HEK293 (cell line): ENCODE data around the gene SLC28A1.

ENCODE experiments used
- BCL11B ChIP-seq: fragments of 450-650 bp; formaldehyde crosslinking; IDR thresholded peaks from 2 replicates; pipeline ENCODE4 v1.5.1; 2016; ENCODE audit warnings: low read depth, missing biosample characterization, missing genetic modification characterization
- GFI1B ChIP-seq: fragments of 450-650 bp; formaldehyde crosslinking; IDR thresholded peaks from 2 replicates; pipeline ENCODE4 v1.5.1; 2016; ENCODE audit warnings: missing biosample characterization, missing genetic modification characterization
- IKZF3 ChIP-seq: fragments of 450-650 bp; IDR thresholded peaks from 2 replicates; pipeline ENCODE4 v1.5.0; 2018; ENCODE audit warnings: missing biosample characterization, mild to moderate bottlenecking, missing genetic modification characterization, moderate library complexity
- INSM2 ChIP-seq: fragments of 450-650 bp; formaldehyde crosslinking; IDR thresholded peaks from 2 replicates; pipeline ENCODE4 v1.5.1; 2016; ENCODE audit warnings: missing biosample characterization, missing genetic modification characterization
- KLF1 ChIP-seq: fragments of 450-650 bp; formaldehyde crosslinking; IDR thresholded peaks from 2 replicates; pipeline ENCODE4 v1.5.1; 2016; ENCODE audit warnings: missing biosample characterization, missing genetic modification characterization
- KLF17 ChIP-seq: fragments of 450-650 bp; formaldehyde crosslinking; IDR thresholded peaks from 2 replicates; pipeline ENCODE4 v1.5.1; 2016; ENCODE audit warnings: missing biosample characterization, missing genetic modification characterization
- KLF7 ChIP-seq: fragments of 450-650 bp; formaldehyde crosslinking; IDR thresholded peaks from 2 replicates; pipeline ENCODE4 v1.5.1; 2016; ENCODE audit warnings: missing biosample characterization, missing genetic modification characterization, borderline replicate concordance
- KLF8 ChIP-seq: fragments of 450-650 bp; formaldehyde crosslinking; IDR thresholded peaks from 2 replicates; pipeline ENCODE4 v1.5.1; 2016; ENCODE audit warnings: missing biosample characterization, missing genetic modification characterization
- MZF1 ChIP-seq: fragments of 450-650 bp; formaldehyde crosslinking; IDR thresholded peaks from 2 replicates; pipeline ENCODE4 v1.5.1; 2017; ENCODE audit warnings: missing biosample characterization, missing genetic modification characterization, borderline replicate concordance
- PRDM1 ChIP-seq: fragments of 450-650 bp; formaldehyde crosslinking; IDR thresholded peaks from 2 replicates; pipeline ENCODE4; 2016; ENCODE audit warnings: missing biosample characterization, missing genetic modification characterization
- SP3 ChIP-seq: fragments of 450-650 bp; formaldehyde crosslinking; IDR thresholded peaks from 2 replicates; pipeline ENCODE4 v1.5.1; 2016; ENCODE audit warnings: missing biosample characterization, missing genetic modification characterization
- SP7 ChIP-seq: fragments of 450-650 bp; formaldehyde crosslinking; IDR thresholded peaks from 2 replicates; pipeline ENCODE4 v1.5.1; 2016; ENCODE audit warnings: missing biosample characterization, missing genetic modification characterization
- WT1 ChIP-seq: fragments of 450-650 bp; formaldehyde crosslinking; IDR thresholded peaks from 2 replicates; pipeline ENCODE4 v1.5.1; 2016; ENCODE audit warnings: missing biosample characterization, missing genetic modification characterization
- ZBTB26 ChIP-seq: fragments of 450-650 bp; formaldehyde crosslinking; optimal IDR thresholded peaks from 2 replicates; pipeline ENCODE3; 2016; ENCODE audit warnings: missing biosample characterization, mild to moderate bottlenecking, missing genetic modification characterization
- ZBTB7A ChIP-seq: fragments of 450-650 bp; formaldehyde crosslinking; IDR thresholded peaks from 2 replicates; pipeline ENCODE4 v1.5.1; 2016; ENCODE audit warnings: low read depth, missing biosample characterization, missing genetic modification characterization
- ZEB2 ChIP-seq: fragments of 450-650 bp; formaldehyde crosslinking; IDR thresholded peaks from 2 replicates; pipeline ENCODE4 v1.5.1; 2016; ENCODE audit warnings: missing biosample characterization, missing genetic modification characterization
- ZFP69B ChIP-seq: fragments of 450-650 bp; formaldehyde crosslinking; IDR thresholded peaks from 2 replicates; pipeline ENCODE4 v1.5.1; 2016; ENCODE audit warnings: missing biosample characterization, missing genetic modification characterization
- ZNF157 ChIP-seq: fragments of 450-650 bp; formaldehyde crosslinking; IDR thresholded peaks from 2 replicates; pipeline ENCODE4 v1.5.1; 2016; ENCODE audit warnings: missing biosample characterization, missing genetic modification characterization
- ZNF335 ChIP-seq: fragments of 450-650 bp; formaldehyde crosslinking; conservative IDR thresholded peaks from 2 replicates; pipeline ENCODE4 v1.5.1; 2016; ENCODE audit warnings: missing biosample characterization, missing genetic modification characterization
- ZNF391 ChIP-seq: fragments of 450-650 bp; formaldehyde crosslinking; IDR thresholded peaks from 2 replicates; pipeline ENCODE4 v1.5.1; 2016; ENCODE audit warnings: low read depth, missing biosample characterization, missing genetic modification characterization, borderline replicate concordance
- ZNF571 ChIP-seq: fragments of 450-650 bp; formaldehyde crosslinking; IDR thresholded peaks from 2 replicates; pipeline ENCODE4 v1.5.0; 2017; ENCODE audit warnings: missing biosample characterization, missing genetic modification characterization
- ZNF629 ChIP-seq: fragments of 450-650 bp; formaldehyde crosslinking; IDR thresholded peaks from 2 replicates; pipeline ENCODE4 v1.5.1; 2017; ENCODE audit warnings: missing biosample characterization, missing genetic modification characterization
- ZNF639 ChIP-seq: fragments of 450-650 bp; formaldehyde crosslinking; IDR thresholded peaks from 2 replicates; pipeline ENCODE4 v1.5.1; 2016; ENCODE audit warnings: missing biosample characterization, missing genetic modification characterization
- ZNF660 ChIP-seq: fragments of 450-650 bp; IDR thresholded peaks from 2 replicates; pipeline ENCODE4 v1.5.1; 2018; ENCODE audit warnings: missing biosample characterization, mild to moderate bottlenecking, missing genetic modification characterization
- ZNF701 ChIP-seq: fragments of 450-650 bp; formaldehyde crosslinking; IDR thresholded peaks from 2 replicates; pipeline ENCODE4 v1.5.1; 2016; ENCODE audit warnings: missing biosample characterization, missing genetic modification characterization
- ZNF707 ChIP-seq: fragments of 450-650 bp; formaldehyde crosslinking; IDR thresholded peaks from 2 replicates; pipeline ENCODE4 v1.5.1; 2016; ENCODE audit warnings: missing biosample characterization, missing genetic modification characterization
- TF ChIP-seq, protein P1 (sequence below): fragments of 450-650 bp; formaldehyde crosslinking; IDR thresholded peaks from 2 replicates; pipeline ENCODE4 v1.5.1; 2017; ENCODE audit warnings: missing biosample characterization, missing genetic modification characterization
- TF ChIP-seq, protein P2 (sequence below): fragments of 450-650 bp; formaldehyde crosslinking; IDR thresholded peaks from 2 replicates; pipeline ENCODE4 v1.5.1; 2016; ENCODE audit warnings: missing biosample characterization, missing genetic modification characterization
- TF ChIP-seq, protein P3 (sequence below): fragments of 450-650 bp; formaldehyde crosslinking; IDR thresholded peaks from 2 replicates; pipeline ENCODE4 v1.5.1; 2016; ENCODE audit warnings: missing biosample characterization, missing genetic modification characterization

The SLC28A1 gene

GRCh38 chr15:84992157-84992944, 107.9 kb downstream of the SLC28A1 start (continued):
- TF ChIP-seq ZBTB7A (tag by site-specific recombination) (no peak), PRDM1 (tag by site-specific recombination) (peak; percentile 96), INSM2 (tag by site-specific recombination) (0 out of 2 replicates have a peak, but pooled peaks have one; percentile 71), ZEB2 (tag by site-specific recombination) (peak; percentile 87), ZNF660 (tag by site-specific recombination) (no peak), ZNF157 (tag by site-specific recombination) (no peak), KLF8 (tag by site-specific recombination) (0 out of 2 replicates have a peak, but pooled peaks have one; percentile 18), ZNF571 (tag by site-specific recombination) (no peak), ZNF335 (tag by site-specific recombination) (0 out of 2 replicates have a peak, but pooled peaks have one; percentile 9), SP3 (tag by site-specific recombination) (peak; percentile 53), ZNF701 (tag by site-specific recombination) (no peak), MZF1 (peak; percentile 82; the same call in 1 of the 2 replicates), KLF1 (tag by site-specific recombination) (peak; percentile 53), WT1 (tag by site-specific recombination) (peak; percentile 69), KLF17 (tag by site-specific recombination) (peak; percentile 73; the same call in 1 of the 2 replicates), ZNF391 (tag by site-specific recombination) (no peak), ZNF639 (peak; percentile 28; the same call in 1 of the 2 replicates), GFI1B (no peak), ZBTB26 (no peak), IKZF3 (peak; percentile 64; the same call in 1 of the 2 replicates), ZNF707 (tag by site-specific recombination) (no peak), BCL11B (tag by site-specific recombination) (no peak), ZNF629 (tag by site-specific recombination) (0 out of 2 replicates have a peak, but pooled peaks have one; percentile 33), SP7 (tag by site-specific recombination) (peak; percentile 85), KLF7 (no peak), ZFP69B (tag by site-specific recombination) (0 out of 2 replicates have a peak, but pooled peaks have one; percentile 16)
- TF ChIP-seq, protein P1, sequence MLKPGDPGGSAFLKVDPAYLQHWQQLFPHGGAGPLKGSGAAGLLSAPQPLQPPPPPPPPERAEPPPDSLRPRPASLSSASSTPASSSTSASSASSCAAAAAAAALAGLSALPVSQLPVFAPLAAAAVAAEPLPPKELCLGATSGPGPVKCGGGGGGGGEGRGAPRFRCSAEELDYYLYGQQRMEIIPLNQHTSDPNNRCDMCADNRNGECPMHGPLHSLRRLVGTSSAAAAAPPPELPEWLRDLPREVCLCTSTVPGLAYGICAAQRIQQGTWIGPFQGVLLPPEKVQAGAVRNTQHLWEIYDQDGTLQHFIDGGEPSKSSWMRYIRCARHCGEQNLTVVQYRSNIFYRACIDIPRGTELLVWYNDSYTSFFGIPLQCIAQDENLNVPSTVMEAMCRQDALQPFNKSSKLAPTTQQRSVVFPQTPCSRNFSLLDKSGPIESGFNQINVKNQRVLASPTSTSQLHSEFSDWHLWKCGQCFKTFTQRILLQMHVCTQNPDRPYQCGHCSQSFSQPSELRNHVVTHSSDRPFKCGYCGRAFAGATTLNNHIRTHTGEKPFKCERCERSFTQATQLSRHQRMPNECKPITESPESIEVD (tag by site-specific recombination), result peak; percentile 49
- TF ChIP-seq, protein P2, sequence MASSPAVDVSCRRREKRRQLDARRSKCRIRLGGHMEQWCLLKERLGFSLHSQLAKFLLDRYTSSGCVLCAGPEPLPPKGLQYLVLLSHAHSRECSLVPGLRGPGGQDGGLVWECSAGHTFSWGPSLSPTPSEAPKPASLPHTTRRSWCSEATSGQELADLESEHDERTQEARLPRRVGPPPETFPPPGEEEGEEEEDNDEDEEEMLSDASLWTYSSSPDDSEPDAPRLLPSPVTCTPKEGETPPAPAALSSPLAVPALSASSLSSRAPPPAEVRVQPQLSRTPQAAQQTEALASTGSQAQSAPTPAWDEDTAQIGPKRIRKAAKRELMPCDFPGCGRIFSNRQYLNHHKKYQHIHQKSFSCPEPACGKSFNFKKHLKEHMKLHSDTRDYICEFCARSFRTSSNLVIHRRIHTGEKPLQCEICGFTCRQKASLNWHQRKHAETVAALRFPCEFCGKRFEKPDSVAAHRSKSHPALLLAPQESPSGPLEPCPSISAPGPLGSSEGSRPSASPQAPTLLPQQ (tag by site-specific recombination), result 0 out of 2 replicates have a peak, but pooled peaks have one; percentile 31
- TF ChIP-seq, protein P3, sequence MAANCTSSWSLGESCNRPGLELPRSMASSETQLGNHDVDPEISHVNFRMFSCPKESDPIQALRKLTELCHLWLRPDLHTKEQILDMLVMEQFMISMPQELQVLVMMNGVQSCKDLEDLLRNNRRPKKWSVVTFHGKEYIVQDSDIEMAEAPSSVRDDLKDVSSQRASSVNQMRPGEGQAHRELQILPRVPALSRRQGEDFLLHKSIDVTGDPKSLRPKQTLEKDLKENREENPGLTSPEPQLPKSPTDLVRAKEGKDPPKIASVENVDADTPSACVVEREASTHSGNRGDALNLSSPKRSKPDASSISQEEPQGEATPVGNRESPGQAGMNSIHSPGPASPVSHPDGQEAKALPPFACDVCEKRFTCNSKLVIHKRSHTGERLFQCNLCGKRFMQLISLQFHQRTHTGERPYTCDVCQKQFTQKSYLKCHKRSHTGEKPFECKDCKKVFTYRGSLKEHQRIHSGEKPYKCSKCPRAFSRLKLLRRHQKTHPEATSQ (tag by site-specific recombination), result no peak
